Activated T-cell treated with anti-CD3 and anti-CD28 coated beads, Interleukin-2, amount 50 U/mL, for 1 hour (primary cell): Measurements from ENCODE around the gene GSTA3.
"Not testable (repeated sequence)": the region's sequence is repeated elsewhere in the genome, so short reads cannot be mapped to it uniquely, and the experiment has no call there.

Source experiments
- DNase-seq: peaks from one replicate; pipeline ENCODE4 v3.0.0-alpha.2; 2020

GSTA3 gene

DNA sequence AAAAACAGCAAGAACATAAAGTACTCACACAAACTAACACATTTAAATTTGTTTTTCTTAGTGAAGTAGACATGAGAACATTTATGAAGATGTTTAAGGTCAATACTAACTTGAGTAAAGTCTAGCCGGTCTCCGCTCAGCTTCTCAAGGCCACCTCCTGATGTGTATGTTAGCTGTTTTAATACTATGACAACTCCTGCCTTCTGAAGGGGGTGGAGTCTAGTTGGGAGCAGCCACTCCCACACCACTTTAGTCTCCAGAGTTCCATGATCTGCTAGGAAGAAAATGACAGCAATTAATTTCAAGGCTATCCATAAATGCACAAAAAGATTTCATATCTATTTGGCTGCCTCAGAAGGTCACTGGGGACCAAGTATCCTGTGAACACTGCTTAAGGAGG is at the start of gene GSTA3:
Gene GSTA3, minus strand, starts transcription at position 168 of the 400 bp plus-strand sequence. CDS start 3,864 bp downstream, outside the sequence.
- DNase-seq = no peak

DNA sequence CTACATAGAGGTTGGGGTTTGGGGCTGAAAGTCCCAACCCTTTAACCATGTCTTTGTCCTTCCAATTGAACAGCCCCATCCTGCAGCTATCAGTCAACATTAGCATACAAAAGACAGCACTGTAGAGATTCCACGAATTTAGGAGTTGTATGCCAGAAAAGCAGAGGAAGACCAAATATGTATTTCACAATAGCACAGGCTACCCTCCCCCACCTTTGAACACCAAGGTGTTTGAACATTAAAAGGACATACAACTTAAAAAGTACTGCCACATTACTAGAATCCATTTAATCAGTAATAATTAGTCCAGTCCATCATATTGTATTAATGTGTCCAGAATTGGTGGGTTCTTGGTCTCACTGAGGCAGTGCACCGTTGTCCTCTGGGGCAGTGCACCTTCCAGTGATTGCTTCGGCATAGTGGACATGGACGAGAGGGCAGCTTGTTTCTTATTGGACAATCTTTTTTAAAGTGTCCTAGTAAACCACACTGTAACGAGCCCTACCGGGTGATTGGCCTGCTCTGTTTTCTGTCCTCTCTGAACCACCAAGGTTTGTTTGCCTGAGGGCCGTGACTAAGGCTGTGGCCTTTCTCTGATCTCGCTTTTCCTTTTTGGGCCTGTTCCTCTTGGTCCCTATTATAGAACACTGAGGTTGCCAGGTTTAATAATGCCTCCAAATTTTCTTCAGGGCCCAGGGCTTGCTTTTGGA is 49.2 kb upstream of the GSTA3 start:
- DNase-seq = no peak

DNA sequence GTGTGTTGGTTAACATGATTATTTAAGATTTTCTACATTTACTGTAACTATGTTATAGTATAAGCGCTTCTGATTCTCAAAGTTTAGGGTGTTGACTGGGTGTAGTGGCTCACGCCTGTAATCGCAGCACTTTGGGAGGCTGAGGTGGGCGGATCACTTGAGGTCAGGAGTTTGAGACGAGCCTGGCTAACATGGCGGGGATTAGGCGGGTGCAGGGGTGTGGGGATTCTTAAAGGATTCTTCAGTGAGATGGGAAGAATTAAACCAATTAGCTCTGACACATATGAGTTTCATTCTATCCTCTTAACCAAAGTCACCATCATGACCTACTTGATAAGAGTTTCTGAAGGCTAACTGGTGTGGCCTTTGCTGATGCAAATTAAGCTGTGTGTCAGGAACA is 46.4 kb upstream of the GSTA3 start:
- DNase-seq = no peak

DNA sequence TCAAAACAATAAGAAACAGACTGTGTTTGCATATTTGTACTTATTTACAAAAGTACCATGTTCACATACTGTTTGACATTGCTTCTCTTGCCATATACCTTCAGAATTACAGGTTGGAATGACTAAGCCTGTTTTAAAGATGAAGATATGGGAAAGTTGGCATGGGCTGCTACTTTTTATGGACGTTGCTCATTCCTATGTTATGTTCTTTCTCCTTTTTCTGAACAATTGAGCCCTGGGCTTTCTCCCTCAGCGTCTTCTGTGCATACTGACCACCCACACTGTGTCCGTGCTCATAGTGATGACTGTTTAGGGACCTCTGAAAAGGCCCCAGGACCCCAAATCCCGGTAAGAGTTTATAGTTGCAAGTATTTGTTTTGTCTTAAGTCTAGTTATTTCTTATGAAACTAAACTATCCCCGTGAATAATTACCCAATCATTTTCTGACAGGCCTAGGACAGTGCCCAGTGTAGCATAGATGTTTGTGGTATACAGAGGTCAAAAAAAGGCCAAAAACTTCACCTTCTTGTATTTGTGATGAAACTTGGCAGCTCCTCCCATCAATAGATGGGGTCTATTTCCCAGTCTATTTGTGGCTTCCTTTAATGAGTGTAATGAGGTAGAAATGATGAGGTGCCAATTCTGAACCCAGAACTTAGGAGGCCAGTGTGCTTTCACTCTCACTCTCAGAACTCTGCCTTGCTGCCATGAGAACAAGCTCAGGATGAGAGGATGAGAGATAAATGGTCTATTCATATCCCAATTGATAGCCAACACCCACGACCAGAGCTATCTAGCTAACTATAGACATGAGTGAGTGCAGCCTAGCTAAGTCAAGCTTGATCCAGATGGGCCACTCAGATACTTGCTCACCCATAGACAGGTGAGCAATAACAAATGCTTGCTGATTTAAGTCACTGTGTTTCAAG is 44.7 kb upstream of the GSTA3 start:
- DNase-seq = no peak

DNA sequence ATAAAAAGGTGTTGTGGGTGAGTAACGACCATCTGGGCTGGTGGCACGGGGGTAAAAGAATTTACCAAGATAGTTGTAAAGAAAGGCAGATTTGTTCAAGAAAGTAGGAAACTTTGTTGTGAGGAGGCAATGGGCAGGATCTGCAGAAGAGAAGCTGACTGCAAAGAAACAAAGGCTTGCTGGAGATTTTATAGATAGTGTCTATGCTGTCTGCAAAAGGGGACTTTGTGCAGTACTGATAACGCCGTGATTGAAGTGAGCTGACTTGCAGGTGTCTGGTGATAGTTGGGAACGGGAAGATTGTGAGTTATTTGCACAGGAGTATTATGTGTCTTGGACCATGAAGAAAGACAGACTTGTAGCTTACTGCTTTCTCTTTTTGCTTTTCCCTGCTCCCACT is 36.8 kb upstream of the GSTA3 start:
- no peak for DNase-seq

DNA sequence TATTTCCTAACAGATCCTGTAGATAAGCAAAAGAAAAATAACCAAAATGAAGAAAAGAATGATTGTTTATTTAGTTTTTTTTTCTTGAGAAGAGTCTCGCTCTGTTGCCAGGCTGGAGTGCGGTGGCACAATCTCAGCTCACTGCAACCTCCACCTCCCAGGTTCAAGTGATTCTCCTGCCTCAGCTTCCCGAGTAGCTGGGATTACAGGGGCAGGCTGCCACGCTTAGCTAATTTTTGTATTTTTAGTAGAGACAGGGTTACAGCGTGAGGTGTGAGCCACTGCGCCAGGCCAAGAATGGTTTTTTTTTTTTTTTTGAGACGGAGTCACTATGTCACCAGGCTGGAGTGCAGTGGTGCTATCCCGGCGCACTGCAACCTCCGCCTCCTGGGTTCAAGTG is 33.3 kb upstream of the GSTA3 start:
- not testable (repeated sequence) for DNase-seq

DNA sequence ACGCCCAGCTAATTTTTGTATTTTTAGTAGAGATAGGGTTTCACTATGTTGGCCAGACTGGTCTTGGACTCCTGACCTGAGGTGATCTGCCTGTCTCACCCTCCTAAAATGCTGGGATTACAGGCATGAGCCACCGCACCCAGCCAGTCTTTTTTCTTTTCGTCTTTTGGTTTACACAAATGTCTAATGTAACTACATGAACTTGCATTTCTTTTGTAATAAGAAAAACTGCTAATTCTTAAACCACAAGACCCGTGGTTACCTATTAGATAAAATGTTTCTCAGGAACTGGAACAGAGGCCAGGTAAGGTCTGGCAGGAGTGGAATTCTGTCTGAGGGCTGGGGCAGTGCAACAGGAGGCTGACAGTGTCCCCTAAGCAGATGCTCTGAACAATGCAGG is 32.7 kb upstream of the GSTA3 start:
- no peak for DNase-seq

DNA sequence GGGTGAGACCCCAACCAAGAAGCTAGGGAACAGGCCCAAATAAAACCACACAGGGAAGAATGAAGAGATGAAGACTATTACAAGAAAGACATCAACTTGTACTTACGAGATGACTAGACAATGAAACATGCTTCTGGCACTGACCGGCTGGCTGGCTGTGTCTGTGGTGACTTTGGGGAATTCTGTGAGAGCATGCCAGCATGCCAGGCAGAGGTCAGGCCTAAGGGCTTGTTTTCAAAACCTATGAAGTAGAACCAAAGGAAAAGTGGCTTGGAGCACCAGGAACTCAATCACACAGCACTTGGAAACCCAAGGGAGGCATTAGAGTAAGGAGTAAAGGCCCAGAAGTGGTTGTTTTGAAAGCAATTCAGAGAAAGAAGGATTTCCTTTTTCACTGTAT is 28.4 kb upstream of the GSTA3 start:
- no peak for DNase-seq

DNA sequence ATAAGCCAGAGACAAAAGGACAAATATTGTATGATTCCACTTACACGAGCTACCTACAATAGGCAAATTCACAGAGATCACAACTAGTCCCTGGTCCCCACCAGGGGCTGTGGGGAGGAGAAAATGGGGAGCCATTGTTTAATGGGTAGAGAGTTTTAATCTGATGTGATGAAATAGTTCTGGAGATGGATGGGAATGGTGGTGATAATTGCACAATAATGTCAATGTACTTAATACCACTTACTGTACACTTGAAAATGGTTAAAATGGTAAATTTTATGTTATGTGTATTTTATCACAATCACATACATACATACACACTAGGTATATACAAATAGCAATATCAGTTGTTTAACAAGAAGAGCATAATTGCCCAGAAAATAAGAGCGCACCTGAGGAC is 24.3 kb upstream of the GSTA3 start:
- DNase-seq = no peak

DNA sequence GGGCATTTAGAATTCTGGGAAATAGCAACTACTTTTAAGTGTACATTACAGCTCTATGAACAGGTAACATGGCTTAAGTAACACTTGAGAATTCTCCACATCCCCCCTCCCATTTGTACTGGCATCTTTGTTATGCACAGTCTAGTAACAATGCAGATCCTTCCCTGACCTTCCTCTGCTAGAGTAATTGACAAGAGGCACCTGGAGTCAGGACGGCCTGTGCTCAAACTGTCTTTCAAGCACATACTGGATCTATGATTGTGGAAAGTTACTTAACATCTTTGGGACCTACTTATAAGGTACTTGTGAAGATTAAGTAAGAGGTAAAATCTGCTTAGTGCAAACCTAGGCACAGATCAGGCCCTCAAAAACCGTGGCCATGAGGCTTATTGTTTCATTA is 21.9 kb upstream of the GSTA3 start:
- DNase-seq = no peak

DNA sequence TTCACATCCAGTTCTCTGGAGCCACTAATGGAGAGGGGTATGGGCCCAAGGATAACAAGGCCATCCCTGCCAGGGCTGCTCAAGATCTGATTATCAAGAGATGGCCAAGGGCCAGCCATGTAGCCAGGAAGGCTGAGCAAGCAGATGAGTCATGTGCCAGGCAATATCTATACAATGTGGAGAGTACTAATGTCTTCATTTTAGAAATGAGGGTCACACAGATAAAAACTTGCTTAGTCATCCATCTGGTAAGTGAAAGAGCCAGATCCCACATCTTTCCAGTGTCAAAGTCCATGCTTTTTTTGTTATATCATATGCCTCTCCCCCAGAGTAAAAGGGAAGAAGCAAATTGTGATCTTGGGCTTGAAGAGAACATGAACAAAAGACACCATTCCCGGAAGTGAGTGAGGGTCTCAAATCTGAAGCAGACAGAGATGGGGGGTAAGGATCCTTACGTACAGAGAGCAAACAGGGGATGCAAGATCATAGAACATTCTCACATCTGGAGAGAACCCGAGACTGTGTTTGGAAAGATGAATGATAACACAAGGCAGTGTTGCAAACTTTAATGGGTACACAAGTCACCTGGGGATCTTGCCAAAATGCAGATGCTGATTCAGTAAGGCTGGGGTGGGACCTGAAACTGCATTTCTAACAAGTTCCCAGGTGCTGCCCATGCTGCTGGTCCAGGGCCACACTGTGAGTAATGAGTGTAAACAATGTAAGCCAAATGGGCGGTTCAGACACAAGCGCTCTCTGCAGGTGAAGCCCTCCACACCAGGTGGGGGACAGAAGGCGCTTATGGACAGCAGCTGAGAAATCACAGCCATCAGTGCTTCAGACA is 20.0 kb upstream of the GSTA3 start:
- DNase-seq = no peak

DNA sequence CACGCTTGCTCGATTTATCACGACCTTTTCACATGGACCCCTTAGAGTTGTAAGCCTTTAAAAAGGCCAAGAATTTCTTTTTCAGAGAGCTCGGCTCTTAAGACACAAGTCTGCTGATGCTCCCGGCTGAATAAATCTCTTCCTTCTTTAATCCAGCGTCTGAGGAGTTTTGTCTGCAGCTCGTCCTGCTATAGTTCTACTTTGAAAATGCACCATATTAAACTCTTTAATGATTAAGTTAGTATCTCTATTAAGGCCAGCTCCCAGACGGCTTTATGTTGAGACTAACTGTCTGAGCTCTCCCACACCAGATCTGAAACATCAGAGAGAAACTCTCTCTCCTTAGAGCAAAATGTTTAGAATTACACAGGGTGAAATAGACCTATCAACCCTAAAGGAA is 18.0 kb upstream of the GSTA3 start:
- DNase-seq = no peak

DNA sequence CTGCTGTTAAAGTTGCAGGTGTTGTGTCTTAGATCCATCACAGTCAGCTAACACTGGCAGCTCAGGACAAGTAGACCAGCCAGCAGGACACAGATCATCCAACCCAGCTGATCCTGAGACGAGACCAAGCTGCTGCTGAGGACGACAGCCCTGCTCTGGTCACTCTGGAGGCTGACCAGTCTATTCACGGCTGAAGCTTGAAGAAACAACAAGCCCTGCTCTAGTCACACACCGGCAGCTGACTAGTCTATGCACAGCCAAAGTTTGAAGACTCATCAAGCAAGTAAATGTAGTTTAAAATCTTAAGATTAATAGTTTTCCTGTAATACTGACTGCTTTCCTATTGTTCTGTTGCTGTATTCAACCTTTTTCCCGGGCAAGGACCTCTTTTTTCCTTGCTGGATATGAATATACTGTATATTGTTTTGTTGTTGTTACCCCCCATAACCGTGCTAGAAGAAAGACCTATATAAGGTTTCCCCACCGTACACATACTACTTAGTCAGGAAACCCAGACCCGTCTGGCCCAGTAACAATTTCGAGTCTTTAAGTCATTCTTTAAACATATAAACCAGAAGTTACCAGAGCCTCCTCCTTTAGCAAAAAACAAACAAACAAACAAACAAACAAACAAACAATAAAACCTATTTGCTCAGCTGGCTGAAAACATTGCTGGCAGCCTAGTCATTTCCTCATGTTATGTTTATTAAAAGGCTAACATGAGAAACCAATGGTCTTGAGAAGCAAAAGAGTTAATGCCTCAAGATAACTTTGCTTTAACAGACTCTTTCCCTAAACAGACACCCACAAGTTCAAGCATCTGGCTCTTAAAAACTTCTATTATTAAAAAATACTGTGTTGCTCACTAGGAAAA is 16.7 kb upstream of the GSTA3 start:
- no peak for DNase-seq

DNA sequence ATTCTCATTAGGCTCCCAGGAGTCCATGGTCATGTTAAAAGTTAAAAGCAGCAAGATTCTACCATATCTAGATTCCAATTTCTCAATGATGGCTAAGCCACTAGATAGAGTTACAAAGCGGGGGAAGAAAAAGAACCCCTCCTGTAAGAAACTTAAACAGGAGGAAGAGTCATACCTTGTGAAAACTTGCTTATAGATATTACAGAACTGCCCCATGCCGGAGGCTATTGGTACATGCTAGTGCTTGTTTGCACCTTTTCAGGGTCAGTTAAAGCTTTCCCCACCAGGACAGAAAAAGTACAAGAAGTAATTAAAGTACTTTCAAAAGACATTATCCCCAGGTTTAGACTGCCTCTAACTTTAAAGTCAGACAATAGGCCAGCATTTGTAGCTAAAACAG is 15.5 kb upstream of the GSTA3 start:
- DNase-seq = no peak

DNA sequence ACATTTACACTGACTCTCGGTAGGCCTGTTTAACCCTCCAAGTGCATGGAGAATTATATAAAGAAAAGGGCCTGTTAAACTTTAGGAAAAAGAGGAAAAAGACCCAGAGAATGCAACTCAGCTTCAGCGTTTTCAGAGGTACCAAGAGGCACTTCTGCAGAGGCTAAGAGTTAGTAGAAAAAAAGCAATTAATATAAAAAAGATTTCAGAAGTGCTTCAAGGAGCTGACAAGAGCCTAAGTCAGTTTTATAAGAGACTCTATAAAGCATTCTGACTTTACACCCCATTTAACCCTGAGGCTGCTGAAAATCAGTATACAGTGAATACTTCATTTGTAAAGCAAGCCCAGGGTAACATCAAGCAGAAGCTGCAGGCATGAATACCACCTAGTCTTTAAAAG is 14.2 kb upstream of the GSTA3 start:
- not testable (repeated sequence) for DNase-seq

DNA sequence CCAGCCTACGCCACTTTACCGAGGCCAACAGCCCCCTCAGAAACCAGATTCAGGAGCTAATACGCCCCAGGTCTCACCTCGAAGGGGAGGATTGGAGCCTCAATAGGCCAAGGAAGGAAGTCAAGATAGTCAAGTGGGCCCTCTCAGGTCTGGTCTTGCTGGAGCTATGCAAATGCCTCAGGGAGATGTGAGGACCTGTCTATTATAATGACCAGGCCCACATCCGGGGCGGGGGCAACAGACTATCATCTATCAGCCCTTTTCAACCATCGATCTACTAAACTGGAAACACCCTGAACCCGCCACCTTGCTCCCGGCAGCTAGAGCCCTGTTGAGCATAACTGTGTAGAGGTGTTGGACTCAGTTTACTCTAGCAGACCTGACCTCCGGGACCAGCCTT is 12.7 kb upstream of the GSTA3 start:
- DNase-seq = no peak

DNA sequence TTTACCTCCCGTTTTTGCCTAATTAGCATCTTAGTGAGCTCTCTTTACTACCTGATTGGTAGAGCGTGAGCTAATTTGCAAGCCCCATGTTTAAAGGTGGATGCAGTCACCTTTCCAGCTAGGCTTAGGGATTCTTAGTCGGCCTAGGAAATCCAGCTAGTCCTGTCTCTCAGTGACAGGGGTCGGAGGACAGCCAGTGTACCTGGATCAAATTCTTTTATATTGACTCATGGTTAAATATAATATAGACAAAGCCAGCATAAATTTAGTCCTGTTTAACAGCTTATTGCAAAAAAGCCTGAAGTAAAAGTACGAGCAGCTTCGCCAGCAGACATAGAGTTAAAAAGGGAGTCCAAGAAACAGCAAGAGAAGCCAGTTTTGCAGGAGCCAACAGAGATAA is 12.2 kb upstream of the GSTA3 start:
- DNase-seq = no peak

DNA sequence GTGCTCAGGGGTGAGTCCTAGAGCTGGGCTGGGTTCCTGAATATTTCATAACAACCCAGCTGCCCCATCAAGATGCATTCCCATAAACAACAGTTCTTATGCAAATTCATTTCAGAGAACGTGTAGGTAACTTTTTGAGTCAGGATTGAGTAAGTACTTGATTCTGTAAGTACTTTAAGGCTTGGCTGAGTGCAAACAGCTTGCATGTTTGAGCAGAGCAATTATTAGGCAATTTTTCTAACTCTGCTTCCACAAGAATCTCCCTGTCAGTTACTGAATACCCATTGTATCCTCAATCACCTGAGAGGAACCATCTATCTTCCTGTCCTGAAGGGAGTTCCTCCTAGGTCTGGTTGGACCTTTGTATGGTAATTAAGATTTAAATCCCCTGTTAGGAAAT is 10.0 kb upstream of the GSTA3 start:
- DNase-seq = not testable (repeated sequence)

DNA sequence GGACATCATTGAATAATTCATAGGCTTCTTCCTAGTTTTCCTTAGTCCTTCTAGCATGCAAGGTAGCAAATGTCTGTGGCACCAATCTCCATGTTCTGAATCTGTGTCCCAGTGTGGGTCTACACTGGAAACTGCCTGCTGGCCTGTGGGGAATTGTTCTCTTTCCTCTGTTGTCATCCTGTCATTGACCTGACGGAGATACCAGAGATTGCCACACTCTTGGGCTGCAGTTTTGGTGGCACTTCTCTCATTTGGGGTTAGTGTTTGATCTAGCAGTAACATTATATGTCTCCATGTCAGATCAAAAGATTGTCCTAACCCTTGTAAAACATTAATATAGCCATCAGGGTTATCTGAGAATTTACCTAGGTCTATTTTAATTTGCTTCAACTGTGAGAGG is 9.3 kb upstream of the GSTA3 start:
- DNase-seq = not testable (repeated sequence)

DNA sequence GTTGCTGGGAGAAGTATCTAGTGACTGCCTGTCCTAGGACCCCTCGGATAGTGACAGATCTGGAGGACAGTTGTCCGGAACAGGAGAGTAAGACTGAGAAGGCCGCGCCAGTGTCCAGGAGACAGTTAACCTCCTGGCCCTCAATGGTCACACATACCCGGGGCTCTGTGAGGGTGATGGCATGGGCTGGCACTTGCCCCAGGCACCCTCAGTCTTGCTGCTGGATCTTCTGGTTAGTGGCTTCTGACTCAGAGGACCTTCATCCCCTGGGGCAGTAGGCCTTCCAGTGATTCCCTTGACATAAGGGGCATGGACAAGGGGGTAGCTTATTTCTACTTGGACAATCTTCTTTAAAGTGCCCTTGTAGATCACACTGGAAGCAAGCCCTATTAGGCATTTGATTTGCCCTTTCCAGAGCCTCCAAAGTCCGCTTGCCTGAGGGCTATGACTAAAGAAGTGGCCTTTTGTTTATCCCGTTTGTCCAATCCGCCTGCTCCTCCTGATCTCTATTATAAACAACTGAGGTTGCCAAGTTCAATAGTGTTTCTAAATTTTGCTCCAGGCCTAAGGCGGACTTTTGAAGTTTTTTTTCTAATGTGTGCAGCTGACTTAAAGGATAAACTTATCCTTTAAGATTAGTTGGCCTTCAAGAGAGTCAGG is 8.7 kb upstream of the GSTA3 start:
- not testable (repeated sequence) for DNase-seq

DNA sequence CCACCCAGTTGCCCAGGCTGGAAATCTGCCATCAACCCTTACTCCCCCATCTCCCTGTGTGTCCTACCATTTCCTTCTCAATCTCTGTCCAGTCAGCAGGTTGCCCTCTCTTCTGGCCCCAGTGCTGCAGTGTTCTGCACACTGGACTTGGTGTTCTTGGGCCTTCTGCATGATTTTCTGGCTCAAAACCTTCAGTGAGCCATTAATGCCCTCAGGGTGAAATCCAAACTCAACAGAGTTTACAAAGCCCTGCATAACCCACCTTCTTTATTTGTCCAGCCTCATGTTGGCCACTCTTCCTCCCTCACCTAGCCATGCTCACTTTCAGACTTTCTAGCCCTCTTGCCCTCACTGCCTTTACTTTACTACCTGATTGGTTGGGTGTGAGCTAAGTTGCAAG is 5.0 kb upstream of the GSTA3 start:
- DNase-seq = no peak

DNA sequence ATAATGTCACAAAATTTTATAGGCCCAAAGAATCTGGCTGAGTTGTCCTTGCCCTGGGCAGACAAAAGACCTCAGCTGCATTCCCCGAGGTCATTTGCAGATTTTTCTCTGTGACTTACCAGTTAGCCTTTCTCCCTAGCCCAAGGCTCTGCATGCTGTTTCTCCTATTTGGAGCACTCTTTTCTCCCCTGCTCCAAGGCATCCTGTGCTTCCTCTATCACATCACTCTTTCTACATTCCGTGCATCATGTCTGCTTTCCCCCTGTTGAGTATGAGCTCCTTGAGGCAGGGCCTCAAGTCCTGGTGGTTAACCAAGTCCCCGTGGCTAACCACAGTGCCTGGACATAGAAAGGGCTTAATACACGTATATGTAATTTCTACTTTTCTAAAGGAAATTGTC is 593 bp upstream of the GSTA3 start:
- no peak for DNase-seq
